ENCODE data around the gene UMAD1.

DNA sequence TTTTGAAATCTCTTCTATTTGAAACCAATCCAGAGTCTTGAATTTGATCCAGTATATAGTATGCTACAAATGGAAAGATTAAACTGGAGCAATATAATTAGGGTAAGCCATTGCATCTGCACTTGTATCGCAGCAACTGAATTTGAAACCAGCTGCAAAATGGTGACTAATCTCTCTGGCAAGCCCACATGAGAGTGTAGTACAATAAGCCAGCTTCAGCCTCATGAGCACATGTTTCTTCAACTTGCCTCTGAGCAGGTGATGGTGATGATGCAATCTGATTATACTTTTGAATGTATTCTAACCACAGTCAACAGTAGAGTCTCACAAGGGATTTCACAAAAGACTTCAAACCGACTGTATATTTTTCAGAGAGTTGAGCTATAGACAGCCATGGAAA, 78.7 kb downstream of the UMAD1 start:
- TF ChIP-seq, protein P1, sequence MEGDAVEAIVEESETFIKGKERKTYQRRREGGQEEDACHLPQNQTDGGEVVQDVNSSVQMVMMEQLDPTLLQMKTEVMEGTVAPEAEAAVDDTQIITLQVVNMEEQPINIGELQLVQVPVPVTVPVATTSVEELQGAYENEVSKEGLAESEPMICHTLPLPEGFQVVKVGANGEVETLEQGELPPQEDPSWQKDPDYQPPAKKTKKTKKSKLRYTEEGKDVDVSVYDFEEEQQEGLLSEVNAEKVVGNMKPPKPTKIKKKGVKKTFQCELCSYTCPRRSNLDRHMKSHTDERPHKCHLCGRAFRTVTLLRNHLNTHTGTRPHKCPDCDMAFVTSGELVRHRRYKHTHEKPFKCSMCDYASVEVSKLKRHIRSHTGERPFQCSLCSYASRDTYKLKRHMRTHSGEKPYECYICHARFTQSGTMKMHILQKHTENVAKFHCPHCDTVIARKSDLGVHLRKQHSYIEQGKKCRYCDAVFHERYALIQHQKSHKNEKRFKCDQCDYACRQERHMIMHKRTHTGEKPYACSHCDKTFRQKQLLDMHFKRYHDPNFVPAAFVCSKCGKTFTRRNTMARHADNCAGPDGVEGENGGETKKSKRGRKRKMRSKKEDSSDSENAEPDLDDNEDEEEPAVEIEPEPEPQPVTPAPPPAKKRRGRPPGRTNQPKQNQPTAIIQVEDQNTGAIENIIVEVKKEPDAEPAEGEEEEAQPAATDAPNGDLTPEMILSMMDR (IDR thresholded peaks at IDR 0.05): no peak
- TF ChIP-seq POLR2A (IDR thresholded peaks at IDR 0.05): no peak
